ENCODE measurements around the gene TNIP3. TPM values are rescaled to one million over a fixed set of nuclear protein-coding genes. Genes with fewer than 3 reads are reported as not detected.

Gene TNIP3
- total and polyA plus RNA-seq, 7 experiments from 2014 or later, result 0.30 to 1.8 (median 0.89) TPM

- ChIA-PET POLR2A (interaction anchor here (1.1 to 3.5 kb wide), 6 partner anchors 10 to 25 kb away, joined by 3 to 14 read pairs (median 8); no protein-coding TSS in a partner anchor), CTCF (interaction anchor here (0.6 to 1.3 kb wide), 5 partner anchors 24 to 232 kb away, joined by 3 to 4 read pairs (median 3); no protein-coding TSS in a partner anchor)
- intact Hi-C loops (cut with micrococcal nuclease), result loop anchor here in 1 of 2 donors (1.0 kb wide), 1 partner anchor 11 kb away; no protein-coding TSS in a partner anchor
- H3K27me3 ChIP-seq (ENCODE audit: control insufficient read depth in 2 of 2, insufficient read depth in 2 of 2, low read length in 2 of 2), result no peaks in the 10 kb centered on the region
- DNase-seq, result peak in 1 of 9 donors; percentile 6
- ATAC-seq, result peak; percentile 22
- Mint-ChIP-seq H3K36me3 (peaks cover 0 to 14% (median 0%) of the 10 kb centered on the region in 5 donors), H3K27ac (peak overlapping the region in 8 of 9 donors; percentile 77 to 95 (median 90)), H3K4me1 (peaks cover 29 to 64% (median 59%) of the 10 kb centered on the region in 7 donors), H3K4me3 (peak overlapping the region in 9 of 10 donors; percentile 61 to 86 (median 70)), H3K9me3 (peaks cover 0 to 6% (median 0%) of the 10 kb centered on the region in 11 donors), H3K27me3 (peaks cover 0 to 12% (median 0%) of the 10 kb centered on the region in 5 donors)
- no peaks in the 10 kb centered on the region for H3K36me3 ChIP-seq (ENCODE audit: control insufficient read depth in 2 of 3, insufficient read depth in 3 of 3, low read length in 3 of 3)
- peaks cover 16 to 27% of the 10 kb centered on the region in 2 donors for H3K4me1 ChIP-seq (ENCODE audit: control insufficient read depth in 2 of 2, insufficient read depth in 2 of 2, low read length in 2 of 2)
- H3K27ac ChIP-seq (ENCODE audit: low read depth, low read length), result peak overlapping the region; percentile 50
- H3K4me3 ChIP-seq (ENCODE audit: low read length), result peak overlapping the region; percentile 8
- H3K9me3 ChIP-seq (ENCODE audit: control insufficient read depth in 2 of 3, low read length in 3 of 3), result no peaks in the 10 kb centered on the region
Observed at GRCh38 chr4:121165206-121165605, 1.1 kb upstream of the TNIP3 start.

- H3K9me3 ChIP-seq (ENCODE audit: control insufficient read depth in 2 of 3, low read length in 3 of 3), result no peaks in the 10 kb centered on the region
- H3K27me3 ChIP-seq (ENCODE audit: control insufficient read depth in 2 of 2, insufficient read depth in 2 of 2, low read length in 2 of 2), result no peaks in the 10 kb centered on the region
- H3K36me3 Mint-ChIP-seq, result peaks cover 0 to 16% (median 0%) of the 10 kb centered on the region in 5 donors
- peak in 7 of 9 donors; percentile 13 to 37 (median 32) for DNase-seq
- peak; percentile 44 for ATAC-seq
- H3K27ac ChIP-seq (ENCODE audit: low read depth, low read length), result peak overlapping the region; percentile 71
- H3K4me3 ChIP-seq (ENCODE audit: low read length), result peak overlapping the region; percentile 70
- peaks cover 25 to 71% (median 64%) of the 10 kb centered on the region in 7 donors for H3K4me1 Mint-ChIP-seq
- H3K4me1 ChIP-seq (ENCODE audit: control insufficient read depth in 2 of 2, insufficient read depth in 2 of 2, low read length in 2 of 2), result peaks cover 36 to 52% of the 10 kb centered on the region in 2 donors
- ChIA-PET CTCF (interaction anchor here (0.7 to 3.1 kb wide), 2 partner anchors 35 to 42 kb away, joined by 3 to 14 read pairs; no protein-coding TSS in a partner anchor), POLR2A (interaction anchor here (0.7 to 6.1 kb wide), 9 partner anchors 10 to 63 kb away, joined by 3 to 63 read pairs (median 4); no protein-coding TSS in a partner anchor)
- peaks cover 0 to 35% (median 0%) of the 10 kb centered on the region in 5 donors for H3K27me3 Mint-ChIP-seq
- intact Hi-C loops (cut with micrococcal nuclease), result loop anchor here (1.0 kb wide), 2 partner anchors 9 to 95 kb away; no protein-coding TSS in a partner anchor
- peaks cover 0 to 2% (median 0%) of the 10 kb centered on the region in 11 donors for H3K9me3 Mint-ChIP-seq
- H3K36me3 ChIP-seq (ENCODE audit: control insufficient read depth in 2 of 3, insufficient read depth in 3 of 3, low read length in 3 of 3), result no peaks in the 10 kb centered on the region
- H3K27ac Mint-ChIP-seq, result peak overlapping the region; percentile 74 to 99 (median 96)
- H3K4me3 Mint-ChIP-seq, result peak overlapping the region; percentile 88 to 99 (median 94)
Observed at GRCh38 chr4:121156822-121157769, 7.0 kb downstream of the TNIP3 start.

- Histone ChIP-seq H3K4me1 (ENCODE audit: control insufficient read depth in 2 of 2, insufficient read depth in 2 of 2, low read length in 2 of 2) (peaks cover 40 to 64% of the 10 kb centered on the region in 2 donors), H3K9me3 (ENCODE audit: control insufficient read depth in 2 of 3, low read length in 3 of 3) (no peaks in the 10 kb centered on the region), H3K27ac (ENCODE audit: low read depth, low read length) (peak overlapping the region; percentile 71), H3K36me3 (ENCODE audit: control insufficient read depth in 2 of 3, insufficient read depth in 3 of 3, low read length in 3 of 3) (no peaks in the 10 kb centered on the region), H3K4me3 (ENCODE audit: low read length) (no peak overlapping the region), H3K27me3 (ENCODE audit: control insufficient read depth in 2 of 2, insufficient read depth in 2 of 2, low read length in 2 of 2) (no peaks in the 10 kb centered on the region)
- Mint-ChIP-seq H3K27ac (peak overlapping the region in 8 of 9 donors; percentile 91 to 97 (median 95)), H3K4me3 (peak overlapping the region; percentile 58 to 97 (median 90)), H3K36me3 (peaks cover 0 to 21% (median 0%) of the 10 kb centered on the region in 5 donors), H3K4me1 (peaks cover 29 to 82% (median 76%) of the 10 kb centered on the region in 7 donors), H3K9me3 (peaks cover 0 to 2% (median 0%) of the 10 kb centered on the region in 11 donors), H3K27me3 (peaks cover 0 to 34% (median 0%) of the 10 kb centered on the region in 5 donors)
- intact Hi-C loops (cut with micrococcal nuclease), result loop anchor here in 1 of 2 donors (2.0 kb wide), 3 partner anchors 17 to 43 kb away; no protein-coding TSS in a partner anchor
- DNase-seq (no peak), ATAC-seq (no peak)
- CTCF ChIA-PET, result interaction anchor here (0.7 to 3.1 kb wide), 2 partner anchors 36 to 43 kb away, joined by 3 to 14 read pairs; no protein-coding TSS in a partner anchor
- POLR2A ChIA-PET, result interaction anchor here (1.1 to 6.1 kb wide), 6 partner anchors 11 to 64 kb away, joined by 3 to 63 read pairs (median 4); no protein-coding TSS in a partner anchor
Observed at GRCh38 chr4:121155893-121156292, 8.2 kb downstream of the TNIP3 start.

GRCh38 chr4:121154103-121154515 lies 10.0 kb downstream of the TNIP3 start:
- peak overlapping the region; percentile 69 for H3K27ac ChIP-seq (ENCODE audit: low read depth, low read length)
- H3K36me3 ChIP-seq (ENCODE audit: control insufficient read depth in 2 of 3, insufficient read depth in 3 of 3, low read length in 3 of 3), result no peaks in the 10 kb centered on the region
- peak overlapping the region; percentile 42 for H3K4me3 ChIP-seq (ENCODE audit: low read length)
- no peaks in the 10 kb centered on the region for H3K9me3 ChIP-seq (ENCODE audit: control insufficient read depth in 2 of 3, low read length in 3 of 3)
- intact Hi-C loops (cut with micrococcal nuclease), result loop anchor here (1.0 to 5.0 kb wide), 11 partner anchors 10 to 102 kb away; partner anchors contain the start of gene NDNF (in 1 of the 2)
- H3K9me3 Mint-ChIP-seq, result peaks cover 0 to 2% (median 0%) of the 10 kb centered on the region in 11 donors
- peak overlapping the region; percentile 68 to 95 (median 82) for H3K27ac Mint-ChIP-seq
- H3K4me1 ChIP-seq (ENCODE audit: control insufficient read depth in 2 of 2, insufficient read depth in 2 of 2, low read length in 2 of 2), result peaks cover 40 to 67% of the 10 kb centered on the region in 2 donors
- peak; percentile 93 for ATAC-seq
- H3K36me3 Mint-ChIP-seq, result peaks cover 0 to 21% (median 0%) of the 10 kb centered on the region in 5 donors
- DNase-seq, result peak in 8 of 9 donors; percentile 42 to 86 (median 78)
- H3K4me1 Mint-ChIP-seq, result peaks cover 29 to 91% (median 84%) of the 10 kb centered on the region in 7 donors
- peaks cover 0 to 22% (median 0%) of the 10 kb centered on the region in 5 donors for H3K27me3 Mint-ChIP-seq
- H3K27me3 ChIP-seq (ENCODE audit: control insufficient read depth in 2 of 2, insufficient read depth in 2 of 2, low read length in 2 of 2), result no peaks in the 10 kb centered on the region
- ChIA-PET CTCF (interaction anchor here (1.2 to 1.5 kb wide), 2 partner anchors 16 to 38 kb away, joined by 4 to 5 read pairs; no protein-coding TSS in a partner anchor), POLR2A (interaction anchor here (0.8 to 6.1 kb wide), 4 partner anchors 10 to 85 kb away, joined by 3 to 63 read pairs (median 5); no protein-coding TSS in a partner anchor)
- peak overlapping the region; percentile 56 to 88 (median 76) for H3K4me3 Mint-ChIP-seq

DNA sequence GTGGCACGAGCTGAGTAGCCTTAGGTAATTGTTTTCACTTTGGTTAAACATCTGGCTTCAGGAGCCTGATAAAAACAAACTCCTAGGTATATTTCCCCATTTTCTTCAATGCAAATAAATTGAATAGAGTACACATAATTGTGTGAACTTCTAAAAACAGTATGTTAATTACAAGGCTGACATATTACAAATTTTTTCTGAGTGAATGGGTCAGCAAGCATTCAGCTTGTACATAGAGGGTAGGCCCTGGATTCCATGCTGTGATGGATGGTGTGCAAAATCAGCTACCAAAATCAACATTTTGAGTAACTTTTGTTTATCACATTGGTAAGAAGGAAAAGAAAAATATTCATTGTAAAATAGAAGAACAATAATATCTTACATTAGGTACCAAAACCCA lies 12.2 kb downstream of the TNIP3 start:
- peaks cover 40 to 58% of the 10 kb centered on the region in 2 donors for H3K4me1 ChIP-seq (ENCODE audit: control insufficient read depth in 2 of 2, insufficient read depth in 2 of 2, low read length in 2 of 2)
- H3K36me3 Mint-ChIP-seq, result peaks cover 0 to 19% (median 3%) of the 10 kb centered on the region in 5 donors
- peaks cover 24 to 95% (median 86%) of the 10 kb centered on the region in 7 donors for H3K4me1 Mint-ChIP-seq
- CTCF ChIA-PET, result interaction anchor here (0.7 to 2.2 kb wide), 4 partner anchors 8 to 40 kb away, joined by 3 to 12 read pairs (median 6); no protein-coding TSS in a partner anchor
- DNase-seq (no peak), ATAC-seq (no peak)
- H3K27ac ChIP-seq (ENCODE audit: low read depth, low read length), result no peak overlapping the region
- no peak overlapping the region for H3K4me3 Mint-ChIP-seq
- no peaks in the 10 kb centered on the region for H3K9me3 Mint-ChIP-seq
- no peaks in the 10 kb centered on the region for H3K36me3 ChIP-seq (ENCODE audit: control insufficient read depth in 2 of 3, insufficient read depth in 3 of 3, low read length in 3 of 3)
- intact Hi-C loops (cut with micrococcal nuclease), result loop anchor here in 1 of 2 donors (5.0 kb wide), 2 partner anchors 35 to 80 kb away; partner anchors contain the start of gene NDNF
- H3K4me3 ChIP-seq (ENCODE audit: low read length), result no peak overlapping the region
- H3K27me3 ChIP-seq (ENCODE audit: control insufficient read depth in 2 of 2, insufficient read depth in 2 of 2, low read length in 2 of 2), result no peaks in the 10 kb centered on the region
- no peaks in the 10 kb centered on the region for H3K9me3 ChIP-seq (ENCODE audit: control insufficient read depth in 2 of 3, low read length in 3 of 3)
- POLR2A ChIA-PET, result interaction anchor here (1.0 to 2.2 kb wide), 5 partner anchors 16 to 40 kb away, joined by 3 to 9 read pairs (median 5); no protein-coding TSS in a partner anchor
- H3K27ac Mint-ChIP-seq, result peak overlapping the region in 8 of 9 donors; percentile 43 to 82 (median 66)
- peaks cover 0 to 8% (median 0%) of the 10 kb centered on the region in 5 donors for H3K27me3 Mint-ChIP-seq
